NCI-H2227 (cell line): ENCODE results near the gene AREL1.
"Not testable (repeated sequence)": the region's sequence is repeated elsewhere in the genome, so short reads cannot be mapped to it uniquely, and the experiment has no call there.

ENCODE experiments used
- DNase-seq: peaks from one replicate; lab custom pipeline; 2025; ENCODE audit not compliant: unreplicated experiment; lab: John Stamatoyannopoulos, UW

AREL1 gene, protein sequence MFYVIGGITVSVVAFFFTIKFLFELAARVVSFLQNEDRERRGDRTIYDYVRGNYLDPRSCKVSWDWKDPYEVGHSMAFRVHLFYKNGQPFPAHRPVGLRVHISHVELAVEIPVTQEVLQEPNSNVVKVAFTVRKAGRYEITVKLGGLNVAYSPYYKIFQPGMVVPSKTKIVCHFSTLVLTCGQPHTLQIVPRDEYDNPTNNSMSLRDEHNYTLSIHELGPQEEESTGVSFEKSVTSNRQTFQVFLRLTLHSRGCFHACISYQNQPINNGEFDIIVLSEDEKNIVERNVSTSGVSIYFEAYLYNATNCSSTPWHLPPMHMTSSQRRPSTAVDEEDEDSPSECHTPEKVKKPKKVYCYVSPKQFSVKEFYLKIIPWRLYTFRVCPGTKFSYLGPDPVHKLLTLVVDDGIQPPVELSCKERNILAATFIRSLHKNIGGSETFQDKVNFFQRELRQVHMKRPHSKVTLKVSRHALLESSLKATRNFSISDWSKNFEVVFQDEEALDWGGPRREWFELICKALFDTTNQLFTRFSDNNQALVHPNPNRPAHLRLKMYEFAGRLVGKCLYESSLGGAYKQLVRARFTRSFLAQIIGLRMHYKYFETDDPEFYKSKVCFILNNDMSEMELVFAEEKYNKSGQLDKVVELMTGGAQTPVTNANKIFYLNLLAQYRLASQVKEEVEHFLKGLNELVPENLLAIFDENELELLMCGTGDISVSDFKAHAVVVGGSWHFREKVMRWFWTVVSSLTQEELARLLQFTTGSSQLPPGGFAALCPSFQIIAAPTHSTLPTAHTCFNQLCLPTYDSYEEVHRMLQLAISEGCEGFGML

DNA sequence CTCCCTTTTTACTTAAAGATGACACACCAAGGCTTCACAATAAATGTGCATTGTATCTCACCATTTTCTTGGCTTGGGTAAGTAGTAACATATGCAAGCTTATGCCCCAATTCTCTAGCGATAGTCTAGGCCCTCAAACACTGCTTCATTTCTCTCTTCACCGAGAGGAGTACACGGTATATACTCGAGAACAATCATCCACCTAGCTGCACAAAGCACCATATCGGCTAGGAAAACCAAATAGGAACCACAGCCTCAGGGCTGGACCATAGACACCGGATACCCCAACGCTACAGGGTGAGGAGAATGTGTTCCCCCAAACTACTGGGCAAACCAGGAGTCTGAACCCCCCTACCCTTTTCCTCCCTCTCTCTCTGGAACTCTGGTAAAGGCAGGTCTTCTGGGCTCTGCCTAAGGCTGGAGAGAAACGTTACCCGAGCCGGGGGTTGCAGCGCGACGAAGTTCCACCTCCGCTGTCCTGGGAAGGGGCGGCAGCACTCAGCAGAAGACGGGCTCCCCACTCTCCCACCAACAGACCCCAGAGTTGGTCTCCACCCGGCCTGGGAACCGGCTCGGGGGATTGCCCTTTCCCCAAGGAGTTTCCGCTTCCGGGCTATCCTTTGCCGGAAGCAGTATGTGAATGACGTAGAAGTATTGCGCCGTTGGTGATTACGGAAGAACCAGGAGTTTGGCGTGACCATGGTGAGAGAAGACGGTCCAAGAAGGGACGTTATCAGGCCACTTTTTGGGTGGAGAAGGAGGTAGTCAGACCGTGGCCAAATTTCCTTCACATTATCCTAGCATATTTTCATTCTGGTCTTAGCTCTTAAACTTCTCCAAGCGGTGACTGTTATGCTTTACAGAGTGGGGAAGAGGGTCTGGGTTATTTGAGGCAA is at the start of gene AREL1, which contains the start of gene FCF1:
TSS of gene AREL1 (minus strand) at position 582 of the 896 bp plus-strand sequence. CDS start 27,465 bp downstream, outside the sequence.
TSS of gene FCF1 (plus strand) at position 646 of the 896 bp plus-strand sequence. CDS start at position 700, 54 bp downstream.
- no peak for DNase-seq

DNA sequence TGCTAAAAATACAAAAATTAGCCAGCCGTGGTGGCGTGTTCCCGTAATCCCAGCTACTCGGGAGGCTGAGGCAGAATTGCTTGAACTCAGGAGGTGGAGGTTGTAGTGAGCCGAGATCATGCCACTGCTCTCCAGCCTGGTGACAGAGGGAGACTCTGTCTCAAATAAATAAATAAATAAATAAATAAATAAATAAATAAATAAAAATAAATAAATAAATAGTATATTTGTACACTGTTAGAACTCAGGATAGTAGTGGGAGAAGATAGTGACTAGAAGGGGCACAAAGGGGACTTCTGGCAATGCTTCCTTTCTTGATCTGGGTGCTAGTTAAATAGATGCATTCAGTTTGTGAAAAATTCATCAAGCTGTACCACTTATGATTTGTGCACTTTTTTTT is 45.6 kb upstream of the AREL1 start:
- DNase-seq, result not testable (repeated sequence)

DNA sequence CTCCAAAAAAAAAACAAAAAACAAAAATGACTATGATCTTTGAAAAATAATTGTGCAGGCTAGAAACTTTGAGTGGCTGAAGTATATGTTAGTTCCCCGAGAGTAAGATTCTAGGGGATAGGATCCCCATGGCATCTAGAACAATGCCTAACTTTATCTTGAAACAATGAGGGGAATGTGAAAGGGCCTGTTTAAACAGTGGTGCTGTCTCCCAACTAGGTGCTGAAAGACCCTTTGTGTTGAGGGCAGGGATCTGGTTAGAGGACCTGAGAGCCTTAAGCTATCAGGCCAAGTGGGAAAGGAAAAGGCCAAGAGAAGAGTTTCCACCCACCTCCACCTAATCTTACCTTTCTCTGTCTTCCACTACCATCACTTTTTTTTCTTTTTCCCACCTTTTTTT is 43.4 kb upstream of the AREL1 start:
- DNase-seq, result no peak

DNA sequence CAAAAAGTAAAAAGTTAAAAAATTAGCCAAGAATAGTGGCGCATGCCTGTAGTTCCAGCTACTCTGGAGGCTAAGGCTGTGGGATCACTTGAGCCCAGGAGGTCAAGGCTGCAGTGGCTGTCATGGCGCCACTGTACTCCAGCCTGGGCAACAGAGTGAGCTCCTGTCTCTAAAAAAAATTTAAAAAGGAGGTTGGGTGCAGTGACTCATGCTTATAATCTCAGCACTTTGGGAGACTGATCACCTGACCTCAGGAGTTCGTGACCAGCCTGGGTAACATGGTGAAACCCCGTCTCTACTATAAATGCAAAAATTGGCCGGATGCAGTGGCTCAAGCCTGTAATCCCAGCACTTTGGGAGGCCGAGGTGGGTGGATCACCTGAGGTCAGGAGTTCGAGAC is 42.0 kb upstream of the AREL1 start:
- DNase-seq, result no peak

DNA sequence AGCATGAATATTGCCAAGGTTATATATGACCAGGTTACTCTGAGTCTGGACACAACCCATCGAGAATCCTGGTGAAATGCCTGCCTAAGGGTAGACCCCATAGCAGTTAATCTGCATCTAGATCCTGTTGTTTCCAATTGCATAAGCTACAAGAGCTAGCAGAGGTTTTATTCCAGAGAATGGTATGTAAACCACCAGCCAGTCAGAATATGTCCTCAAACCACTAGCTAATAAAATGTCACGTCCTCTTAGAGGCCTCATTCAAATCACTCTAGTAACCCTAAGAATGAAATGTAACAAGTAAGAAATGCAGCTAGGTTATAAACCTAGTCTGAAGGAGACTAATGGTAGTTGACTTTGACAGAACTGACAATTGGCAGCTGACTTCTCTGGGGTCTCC is 41.3 kb upstream of the AREL1 start:
- DNase-seq, result no peak

DNA sequence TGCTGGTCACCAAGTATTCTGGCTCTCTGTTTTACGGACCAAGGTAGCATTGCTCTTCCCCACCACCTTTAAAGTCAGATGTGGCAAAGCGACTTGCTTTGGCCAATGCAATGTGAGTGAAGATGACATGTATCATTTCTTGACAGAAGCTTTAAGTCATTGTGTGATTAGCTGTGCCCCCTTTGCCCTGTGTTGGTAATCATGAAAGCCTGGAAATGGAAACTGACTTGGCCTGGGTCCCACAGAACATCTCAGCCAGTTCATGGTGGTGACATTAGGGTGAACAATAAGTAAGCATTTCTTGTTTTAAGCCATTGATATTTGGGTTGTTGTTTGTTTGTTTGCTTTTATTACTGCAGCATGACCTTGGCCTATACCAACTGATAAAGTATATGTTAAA is 34.4 kb upstream of the AREL1 start:
- no peak for DNase-seq

DNA sequence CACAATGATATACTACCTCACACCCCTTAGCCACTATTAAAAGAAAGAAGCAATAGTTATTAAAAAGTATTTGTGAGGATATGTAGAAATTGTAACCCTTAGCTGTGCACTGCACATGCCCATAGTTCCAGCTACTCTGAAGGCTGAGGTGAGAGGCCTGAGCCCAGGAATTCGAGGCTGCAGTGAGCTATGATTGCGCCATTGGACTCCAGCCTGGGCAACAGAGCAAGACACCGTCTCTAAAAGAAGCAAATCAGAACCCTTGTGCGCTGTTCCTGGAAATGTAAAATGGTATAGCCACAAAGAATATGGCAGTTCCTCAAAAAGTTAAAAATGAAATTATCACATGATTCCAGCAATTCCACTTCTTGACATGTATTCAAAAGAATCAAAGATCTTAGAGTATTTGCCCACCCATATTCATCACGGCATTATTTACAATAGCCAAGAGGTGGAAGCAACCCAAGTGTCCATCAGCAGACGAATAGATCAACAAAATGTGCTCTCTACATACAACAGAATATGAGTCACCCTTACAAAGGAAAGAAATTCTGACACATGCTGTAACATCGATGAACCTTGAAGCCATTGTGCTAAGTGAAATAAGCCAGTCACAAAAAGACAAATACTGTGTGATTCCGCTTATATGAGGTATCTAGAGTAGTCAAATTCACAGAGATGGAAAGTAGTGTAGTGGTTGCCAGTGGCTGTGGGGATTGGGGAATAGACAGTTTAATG is 26.6 kb upstream of the AREL1 start:
- no peak for DNase-seq

DNA sequence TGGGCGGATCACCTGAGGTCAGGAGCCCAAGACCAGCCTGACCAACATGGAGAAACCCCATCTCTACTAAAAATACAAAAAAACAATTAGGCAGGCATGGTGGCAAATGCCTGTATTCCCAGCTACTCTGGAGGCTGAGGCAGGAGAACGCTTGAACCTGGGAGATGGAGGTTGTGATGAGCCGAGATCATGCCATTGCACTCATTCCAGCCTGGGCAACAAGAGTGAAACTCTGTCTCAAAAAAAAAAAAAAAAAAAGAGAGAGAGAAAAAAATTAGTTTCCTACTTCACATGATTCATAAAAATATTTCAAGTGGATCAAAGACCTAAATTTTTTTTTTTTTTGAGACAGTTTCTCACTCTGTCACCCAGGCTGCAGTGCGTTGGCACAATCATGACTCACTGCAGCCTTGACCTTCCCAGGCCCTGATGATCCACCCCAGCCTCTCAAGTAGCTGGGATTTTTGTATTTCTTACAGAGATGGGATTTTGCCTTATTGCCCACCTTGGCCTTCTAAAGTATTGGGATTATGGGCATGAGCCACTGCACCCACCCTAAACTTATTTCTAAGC is 25.0 kb upstream of the AREL1 start:
- no peak for DNase-seq

DNA sequence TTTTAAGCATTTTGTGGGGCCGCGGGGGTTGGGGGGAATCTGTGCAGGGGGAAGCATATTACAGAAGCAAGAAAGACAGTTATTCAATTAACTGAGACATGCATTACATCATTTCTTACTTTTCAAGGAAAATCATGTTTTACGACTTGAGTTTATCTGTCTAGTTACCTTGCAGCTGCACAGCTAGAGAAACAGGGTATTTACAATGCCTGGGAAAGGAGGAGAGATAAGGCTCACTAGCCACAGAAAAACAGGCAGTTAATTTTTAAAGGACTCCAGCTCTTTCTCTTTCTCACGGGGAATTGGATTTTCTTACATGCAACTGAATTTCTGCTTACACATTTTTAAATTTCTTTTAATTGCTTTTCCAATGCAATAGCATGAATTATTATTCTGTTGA is 22.2 kb upstream of the AREL1 start:
- no peak for DNase-seq

DNA sequence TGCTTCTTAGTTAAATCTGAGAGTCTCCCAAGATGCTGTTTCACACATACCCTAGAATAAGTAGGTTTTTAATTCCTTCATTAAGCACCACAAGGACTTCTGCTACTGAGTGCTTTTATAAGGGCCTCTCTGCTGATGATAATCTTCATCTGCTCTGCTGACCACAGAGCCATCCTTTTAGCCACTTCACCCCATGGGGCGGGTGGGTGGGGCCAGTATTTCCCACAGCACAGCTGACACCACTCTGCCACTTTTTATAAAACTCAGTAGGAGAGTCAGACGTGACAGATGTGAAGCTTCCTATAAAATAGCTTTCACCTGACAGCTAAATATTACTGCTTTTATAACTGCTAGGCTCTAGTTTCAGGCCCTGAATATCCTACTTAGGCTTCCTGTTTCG is 20.3 kb upstream of the AREL1 start:
- no peak for DNase-seq

DNA sequence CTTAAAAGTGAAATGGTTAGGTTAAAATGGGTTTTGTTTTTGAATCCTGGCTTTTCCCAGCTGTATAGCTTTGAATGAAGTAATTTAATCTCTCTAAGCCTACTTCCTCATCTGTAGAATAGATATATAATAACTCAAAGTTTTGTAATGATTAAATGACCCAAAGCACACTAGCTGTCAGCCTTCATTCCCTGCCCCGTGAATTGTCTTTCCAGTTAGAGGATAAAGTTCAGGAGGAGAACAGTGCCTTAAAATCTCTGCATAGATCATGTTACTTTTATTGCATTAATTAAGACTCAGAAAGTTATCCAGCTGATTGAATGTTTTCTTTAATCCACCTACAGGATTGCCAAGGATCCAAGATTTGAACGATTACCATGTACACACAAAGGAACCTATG is 19.5 kb upstream of the AREL1 start:
- DNase-seq, result no peak

DNA sequence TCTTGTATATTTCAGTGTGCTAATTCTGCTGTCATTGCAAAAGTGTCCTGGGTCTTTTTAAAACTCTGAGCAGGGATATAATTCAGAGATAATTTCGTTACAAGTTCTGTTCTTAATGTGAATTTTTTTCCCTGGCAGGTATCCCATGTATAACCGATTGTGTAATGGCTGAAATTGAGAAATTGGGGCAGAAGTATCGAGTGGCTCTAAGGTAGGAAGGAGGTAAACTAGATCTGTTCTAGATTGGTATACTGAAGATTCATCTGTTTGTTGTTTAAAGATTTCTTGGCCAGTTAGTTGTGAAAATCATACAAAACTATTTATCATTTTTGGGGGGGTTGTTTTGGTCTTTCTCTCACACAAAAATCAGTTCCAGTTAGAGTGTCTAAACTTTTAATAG is 10.3 kb upstream of the AREL1 start:
- no peak for DNase-seq

DNA sequence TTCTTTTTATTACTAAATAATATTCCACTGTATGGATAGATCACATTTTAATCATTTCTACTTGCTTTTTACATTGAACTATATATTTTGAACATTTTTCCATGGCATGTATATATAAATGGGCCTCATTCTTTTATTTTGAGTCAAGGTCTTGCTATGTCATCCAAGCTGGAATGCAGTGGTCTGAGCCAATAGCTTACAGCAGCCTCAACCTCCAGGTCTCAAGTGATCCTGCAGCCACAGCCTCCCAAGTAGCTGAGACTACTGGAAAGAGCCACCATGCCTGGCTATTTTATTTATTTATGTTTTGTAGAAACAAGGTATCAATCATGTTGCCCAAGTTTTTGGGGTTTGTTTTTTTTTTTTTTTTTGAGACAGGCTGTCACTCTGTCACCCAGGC is 7.6 kb upstream of the AREL1 start:
- no peak for DNase-seq

DNA sequence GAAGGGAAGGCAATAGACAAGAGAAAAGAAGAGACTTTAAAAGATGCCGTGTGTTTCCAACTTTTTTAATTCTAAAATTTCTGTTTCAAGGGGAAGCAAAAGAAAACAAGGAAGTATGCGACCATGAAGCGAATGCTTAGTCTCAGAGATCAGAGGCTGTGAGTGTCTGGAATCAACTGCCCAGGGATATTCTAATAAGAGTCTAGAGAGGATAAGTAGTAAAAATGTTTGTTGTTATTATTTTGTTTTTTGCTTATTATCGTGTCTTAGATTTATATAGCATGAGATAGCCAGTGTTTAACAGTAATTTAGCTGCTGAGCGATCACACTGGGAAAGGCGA is 485 bp upstream of the AREL1 start:
- DNase-seq, result no peak

DNA sequence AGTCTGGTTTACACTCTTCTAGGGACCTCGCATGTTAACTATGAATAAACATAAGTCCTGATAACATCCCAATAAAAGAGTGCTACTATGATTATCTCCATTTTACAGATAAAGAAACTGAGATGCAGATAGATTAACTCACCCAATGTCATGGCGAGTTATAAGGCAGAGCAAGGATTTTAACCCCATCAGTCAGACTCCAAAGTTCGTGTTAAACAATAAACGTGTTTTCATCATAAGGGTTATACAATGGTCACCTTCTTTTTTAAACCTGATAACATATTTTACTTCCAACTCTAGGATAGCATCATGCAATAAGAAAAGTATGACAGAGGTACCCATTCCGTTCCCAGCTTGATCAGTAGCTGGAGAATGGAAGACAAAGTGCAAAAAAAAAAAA is 1.2 kb downstream of the AREL1 start:
- DNase-seq, result no peak

DNA sequence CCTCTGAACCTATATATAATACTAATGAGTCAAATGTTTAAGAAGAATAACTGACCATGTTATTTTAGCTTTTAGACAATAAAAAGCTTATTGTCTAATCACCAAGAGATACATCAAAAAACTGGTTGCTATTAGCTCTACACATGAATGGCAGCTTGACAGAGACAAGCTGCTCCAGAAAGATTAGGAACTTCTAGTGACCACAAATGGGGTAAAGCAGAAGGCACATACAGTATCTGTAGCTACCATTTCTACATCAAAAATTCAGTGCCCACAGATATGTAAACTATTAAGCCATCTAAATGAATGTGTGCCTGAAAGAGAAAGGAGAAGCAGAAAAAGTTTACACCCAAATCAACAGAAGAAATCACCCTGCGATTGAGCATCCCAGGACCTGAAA is 2.4 kb downstream of the AREL1 start:
- no peak for DNase-seq

DNA sequence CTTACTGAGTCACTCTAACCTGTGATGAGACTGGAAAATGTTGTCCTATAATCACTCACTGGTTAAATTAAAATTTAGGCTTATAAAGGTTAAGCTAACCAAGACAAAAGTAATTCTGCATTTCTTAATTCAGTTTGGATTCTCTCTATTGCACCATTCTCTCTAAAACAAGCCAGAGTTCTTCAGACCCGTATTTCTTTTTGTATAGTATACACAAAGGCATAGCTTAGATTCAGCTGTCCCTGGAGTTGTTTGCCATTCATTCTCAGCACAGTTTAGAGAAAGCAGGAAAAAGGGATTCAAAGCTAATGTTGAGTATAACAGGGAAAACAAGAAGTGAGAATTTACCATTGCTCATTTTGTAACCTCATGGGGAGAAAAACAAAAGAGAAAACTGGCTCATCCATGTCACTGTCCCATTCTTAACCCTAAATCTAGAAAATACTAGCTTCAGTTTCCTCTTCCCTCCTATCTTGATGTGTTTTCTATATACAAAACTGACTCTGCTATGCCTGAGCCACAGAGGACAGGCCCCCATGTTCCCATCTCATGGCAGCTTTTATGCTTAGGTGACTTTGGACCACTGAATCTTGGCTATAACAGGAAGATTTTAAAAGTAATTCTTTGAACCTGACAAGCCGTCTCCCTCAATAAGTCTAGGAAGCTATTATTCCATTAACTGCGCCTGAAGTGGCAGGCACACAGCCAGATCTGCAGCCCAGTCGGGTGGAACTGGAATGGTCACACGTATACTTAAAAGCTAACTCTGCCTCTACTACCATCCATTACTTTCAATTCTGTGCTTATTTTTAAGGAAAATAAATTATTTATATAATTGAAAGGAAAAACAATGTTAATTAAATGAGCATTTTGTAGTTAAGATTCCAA is 7.0 kb downstream of the AREL1 start:
- DNase-seq, result no peak

DNA sequence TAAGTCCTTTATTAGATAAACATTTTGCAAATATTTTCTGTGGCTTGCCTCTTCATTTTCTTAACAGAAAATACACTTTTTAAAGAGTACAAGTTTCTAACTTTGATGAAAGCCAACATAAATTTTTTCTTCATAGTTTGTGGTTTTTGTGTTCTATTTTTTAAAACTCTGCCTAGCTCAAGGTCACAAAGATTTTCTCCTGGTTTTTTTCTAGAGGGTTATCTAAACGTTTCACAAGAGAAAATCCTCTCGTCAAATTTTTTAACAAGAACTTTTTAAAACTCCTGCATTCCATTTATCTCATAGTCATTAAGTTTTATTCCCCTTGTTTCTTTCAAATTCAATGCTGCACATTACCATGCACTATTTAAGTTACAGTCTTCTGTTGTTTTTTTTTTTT is 8.2 kb downstream of the AREL1 start:
- no peak for DNase-seq

DNA sequence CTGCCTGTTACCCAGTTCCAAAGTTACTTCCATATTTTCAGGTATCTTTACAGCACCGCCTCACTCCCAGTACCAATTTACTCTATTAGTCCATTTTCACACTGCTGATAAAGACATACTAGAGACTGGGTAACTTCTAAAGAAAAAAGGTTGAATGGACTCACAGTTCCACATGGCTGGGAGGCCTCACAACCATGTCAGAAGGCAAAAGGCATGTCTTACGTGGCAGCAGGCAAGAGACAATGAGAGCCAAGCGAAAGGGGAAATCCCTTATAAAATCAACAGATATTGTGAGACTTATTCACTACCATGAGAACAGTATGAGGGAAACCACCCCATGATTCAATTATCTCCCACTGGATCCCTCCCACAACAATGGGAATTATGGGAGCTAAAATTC is 9.8 kb downstream of the AREL1 start:
- DNase-seq, result no peak
